ENCODE data around the gene NOTCH4. TPM values are rescaled to one million over a fixed set of nuclear protein-coding genes. Genes with fewer than 3 reads are reported as not detected.

NOTCH4 gene
- total RNA-seq, 1 experiment from 2014 or later = 0.43 TPM

GRCh38 chr6:32167761-32168262 lies 56.1 kb downstream of the NOTCH4 start:
- DNase-seq = no peak
- Histone ChIP-seq H3K9me3 (no peaks in the 10 kb centered on the region), H3K4me3 (ENCODE audit: low read depth, low read length) (no peak overlapping the region), H3K4me1 (peaks cover 29% of the 10 kb centered on the region), H3K36me3 (ENCODE audit: control insufficient read depth, insufficient read depth, low read length) (no peaks in the 10 kb centered on the region), H3K27me3 (replicated peaks; ENCODE audit: control insufficient read depth, insufficient read depth, low read length) (no peaks in the 10 kb centered on the region)
- Mint-ChIP-seq H3K4me1 (ENCODE audit: low read depth, unreplicated experiment) (peaks cover 14% of the 10 kb centered on the region), H3K9me3 (ENCODE audit: unreplicated experiment) (no peaks in the 10 kb centered on the region), H3K36me3 (ENCODE audit: insufficient read depth, unreplicated experiment) (peaks cover 90% of the 10 kb centered on the region), H3K27me3 (ENCODE audit: insufficient read depth, unreplicated experiment) (no peaks in the 10 kb centered on the region), H3K27ac (ENCODE audit: unreplicated experiment) (peak overlapping the region; percentile 42), H3K4me3 (ENCODE audit: unreplicated experiment) (peak overlapping the region; percentile 2)
- ChIA-PET POLR2A (no interaction called here), CTCF (interaction anchor here (0.7 kb wide), 2 partner anchors 8 to 253 kb away, joined by 3 read pairs; partner anchors contain the start of gene AGPAT1)
- intact Hi-C loops (cut with micrococcal nuclease; ENCODE audit: unreplicated experiment) = no loop called here
- BruUV-seq (replicated peaks) = TSS peak; percentile 25
- TF ChIP-seq CTCF (IDR thresholded peaks at IDR 0.05; ENCODE audit: insufficient read depth in 1 of 2, low read depth in 1 of 2, low read length in 1 of 2, severe bottlenecking in 1 of 2, unreplicated experiment in 1 of 2) = no peak

GRCh38 chr6:32167154-32167760 lies 56.6 kb downstream of the NOTCH4 start:
- H3K36me3 ChIP-seq (ENCODE audit: control insufficient read depth, insufficient read depth, low read length) = no peaks in the 10 kb centered on the region
- Mint-ChIP-seq H3K9me3 (ENCODE audit: unreplicated experiment) (no peaks in the 10 kb centered on the region), H3K36me3 (ENCODE audit: insufficient read depth, unreplicated experiment) (peaks cover 96% of the 10 kb centered on the region)

More at GRCh38 chr6:32167154-32167760, 56.6 kb downstream of the NOTCH4 start:
- H3K4me1 Mint-ChIP-seq (ENCODE audit: low read depth, unreplicated experiment) = peaks cover 14% of the 10 kb centered on the region
- H3K27ac Mint-ChIP-seq (ENCODE audit: unreplicated experiment) = peak overlapping the region; percentile 42
- BruUV-seq (replicated peaks) = no TSS peak
- TF ChIP-seq CTCF (IDR thresholded peaks at IDR 0.05; ENCODE audit: insufficient read depth in 1 of 2, low read depth in 1 of 2, low read length in 1 of 2, severe bottlenecking in 1 of 2, unreplicated experiment in 1 of 2) = no peak
- ChIA-PET CTCF (interaction anchor here (0.7 kb wide), 2 partner anchors 9 to 254 kb away, joined by 3 read pairs; partner anchors contain the start of gene AGPAT1), POLR2A (no interaction called here)
- no peak for DNase-seq
- no peak overlapping the region for H3K4me3 ChIP-seq (ENCODE audit: low read depth, low read length)
- intact Hi-C loops (cut with micrococcal nuclease; ENCODE audit: unreplicated experiment) = no loop called here
- H3K4me1 ChIP-seq = peaks cover 24% of the 10 kb centered on the region
- peak overlapping the region; percentile 2 for H3K4me3 Mint-ChIP-seq (ENCODE audit: unreplicated experiment)
- no peaks in the 10 kb centered on the region for H3K9me3 ChIP-seq
- H3K27me3 ChIP-seq (replicated peaks; ENCODE audit: control insufficient read depth, insufficient read depth, low read length) = no peaks in the 10 kb centered on the region
- H3K27me3 Mint-ChIP-seq (ENCODE audit: insufficient read depth, unreplicated experiment) = no peaks in the 10 kb centered on the region

All from Caco-2 (cell line).